Colonic mucosa (tissue), 4 donors: ENCODE results near the gene THRB. TPM values are rescaled to one million over a fixed set of nuclear protein-coding genes. Genes with fewer than 3 reads are reported as not detected.

Experiments used
- DNase-seq: peaks from one replicate; pipeline ENCODE4 v3.0.0-alpha.2; 2020
- H3K27ac ChIP-seq: fragments of 200-600 bp; one replicate; pipeline ENCODE4 v1.8.0; 2021
- H3K27me3 ChIP-seq: fragments of 200-600 bp; one replicate; pipeline ENCODE4 v1.8.0; 2021
- H3K36me3 ChIP-seq: fragments of 200-600 bp; one replicate; pipeline ENCODE4 v1.8.0; 2021
- H3K4me1 ChIP-seq: fragments of 200-600 bp; one replicate; pipeline ENCODE4 v1.8.0; 2021; ENCODE audit warnings: mild to moderate bottlenecking
- H3K4me3 ChIP-seq: fragments of 200-600 bp; one replicate; pipeline ENCODE4 v1.8.0; 2021
- H3K9ac ChIP-seq, 2 donors: one replicate each; pipeline ENCODE4 v1.7.0; 2013; ENCODE audit warnings: control low read depth in 2 of 2, low read depth in 2 of 2, low read length in 2 of 2
- H3K9me3 ChIP-seq: fragments of 200-600 bp; one replicate; pipeline ENCODE4 v1.8.0; 2021
- CTCF ChIP-seq: fragments of 200-600 bp; IDR thresholded peaks from one replicate; pipeline ENCODE4 v1.8.0; 2022; ENCODE audit warnings: antibody characterized with exemption, mild to moderate bottlenecking
- intact Hi-C: fragments of 100-400 bp; cut with DNase I; formaldehyde crosslinking; loops from one replicate; pipeline ENCODE4 v1.14.1; 2022
- total RNA-seq, 2 donors: library from RNA; stranded (reverse); fragmentation: NEBNext Ultra II Directional in 1 of 2; extraction: Animal tissue kit (Norgen Biotek cat#: 25700) in 1 of 2; gene quantifications; one replicate each; pipeline ENCODE4 v1.2.1, GENCODE V29; 2021
- donor health status: healthy.
- donor health status: DM: no; HTN: no; CAD: no.
- donor health status: DM: no; HTN: no; CAD: no.

THRB gene
- total RNA-seq, 2 donors from 2014 or later: 23.3 to 27.6 TPM

GRCh38 chr3:24525022-24525421 lies 30.4 kb upstream of the THRB start:
- Histone ChIP-seq H3K27ac (no peak overlapping the region), H3K4me3 (no peak overlapping the region), H3K9me3 (no peaks in the 10 kb centered on the region), H3K36me3 (no peaks in the 10 kb centered on the region), H3K27me3 (peaks cover 8% of the 10 kb centered on the region), H3K9ac (no peak overlapping the region), H3K4me1 (peaks cover 5% of the 10 kb centered on the region)
- no peak for TF ChIP-seq CTCF
- intact Hi-C loops: no loop called here
- DNase-seq: no peak

GRCh38 chr3:24523988-24524727 lies 29.5 kb upstream of the THRB start:
- Histone ChIP-seq H3K27me3 (peaks cover 8% of the 10 kb centered on the region), H3K9ac (no peak overlapping the region), H3K9me3 (no peaks in the 10 kb centered on the region), H3K4me1 (peaks cover 5% of the 10 kb centered on the region), H3K36me3 (no peaks in the 10 kb centered on the region), H3K27ac (no peak overlapping the region), H3K4me3 (no peak overlapping the region)
- TF ChIP-seq CTCF: no peak
- intact Hi-C loops: no loop called here
- DNase-seq: no peak

- H3K9ac ChIP-seq: no peak overlapping the region
- H3K9me3 ChIP-seq: no peaks in the 10 kb centered on the region
- no peaks in the 10 kb centered on the region for H3K36me3 ChIP-seq
- no peak for DNase-seq
- peaks cover 8% of the 10 kb centered on the region for H3K27me3 ChIP-seq
- TF ChIP-seq CTCF: no peak
- H3K27ac ChIP-seq: no peak overlapping the region
- H3K4me3 ChIP-seq: no peak overlapping the region
- intact Hi-C loops: no loop called here
- peaks cover 5% of the 10 kb centered on the region for H3K4me1 ChIP-seq
These were observed 28.6 kb upstream of the THRB start for GRCh38 chr3:24523215-24523614.

- no peak overlapping the region for H3K27ac ChIP-seq
These were observed 27.5 kb upstream of the THRB start for GRCh38 chr3:24522146-24522579.

GRCh38 chr3:24521420-24522145 lies 26.9 kb upstream of the THRB start:
- Histone ChIP-seq H3K4me1 (peaks cover 5% of the 10 kb centered on the region), H3K27ac (peak overlapping the region; percentile 34), H3K9ac (peak overlapping the region; percentile 16 to 32), H3K4me3 (peak overlapping the region; percentile 66), H3K27me3 (peaks cover 8% of the 10 kb centered on the region), H3K9me3 (no peaks in the 10 kb centered on the region), H3K36me3 (no peaks in the 10 kb centered on the region)
- TF ChIP-seq CTCF: no peak
- intact Hi-C loops: no loop called here
- peak; percentile 68 for DNase-seq

More at GRCh38 chr3:24522146-24522579, 27.5 kb upstream of the THRB start:
- no peak for TF ChIP-seq CTCF
- H3K9me3 ChIP-seq: no peaks in the 10 kb centered on the region
- intact Hi-C loops: no loop called here
- H3K9ac ChIP-seq: peak overlapping the region in 1 of 2 donors; percentile 29
- peaks cover 8% of the 10 kb centered on the region for H3K27me3 ChIP-seq
- DNase-seq: no peak
- H3K4me3 ChIP-seq: peak overlapping the region; percentile 66
- H3K4me1 ChIP-seq: peaks cover 5% of the 10 kb centered on the region
- H3K36me3 ChIP-seq: no peaks in the 10 kb centered on the region
